HCT116 (cell line): ENCODE measurements around the gene C1QBP. TPM values are rescaled to one million over a fixed set of nuclear protein-coding genes. Genes with fewer than 3 reads are reported as not detected.
A peak's percentile ranks its signal among the peaks of the same experiment; 100 is the strongest.

Source experiments
- ATAC-seq: fragments of 200-7000 bp; cut with Tn5 transposase; 2 replicates; pipeline ENCODE4 v1.9.1; 2020; ENCODE audit warnings: mild to moderate bottlenecking, moderate library complexity
- BruUV-seq: library from RNA; stranded (reverse); fragments of 400-500 nt; replicated peaks from 2 replicates; lab custom pipeline; 2021; lab: Mats Ljungman, UMichigan
- CTCF ChIA-PET: fragments of 300-600 bp; sonication (Branson Sonifier 250); formaldehyde crosslinking; loops from one replicate; lab custom pipeline; 2021; ENCODE audit warnings: antibody characterized with exemption; lab: Charles Lee
- POLR2A ChIA-PET: fragments of 300-600, 350-600 bp; sonication (Branson Sonifier 250); formaldehyde crosslinking; loops from one replicate; lab custom pipeline; 2021; ENCODE audit warnings: antibody characterized with exemption; lab: Charles Lee
- RAD21 ChIA-PET, 2 experiments: fragments of 300-600 bp; sonication (Branson Sonifier 250); formaldehyde crosslinking; loops; one replicate each; lab custom pipeline; 2023; ENCODE audit warnings: low total read pairs in 2 of 2; ENCODE audit not compliant: uncharacterized antibody in 2 of 2, unreplicated experiment in 2 of 2, low non-redundant PET in 1 of 2; lab: Charles Lee
- DNase-seq: peaks from one replicate; pipeline ENCODE4 v3.0.0-alpha.2; 2010; ENCODE audit warnings: low read depth, low spot score
- H2AFZ ChIP-seq: fragments of 200-600 bp; shearing (Covaris generic), sonication (generic); 2 replicates; pipeline ENCODE4 v1.6.1; 2017; ENCODE audit warnings: low read depth, mixed run types, mixed read lengths, antibody characterized with exemption, low read length; ENCODE audit not compliant: poor library complexity, severe bottlenecking
- H3K27ac ChIP-seq: 2 replicates; pipeline ENCODE4 v1.5.1; 2012; ENCODE audit warnings: low read depth, low read length
- H3K27me3 ChIP-seq: fragments of 200-600 bp; sonication (generic); 2 replicates; pipeline ENCODE4 v1.6.1; 2016; ENCODE audit warnings: mixed run types, low read length, mixed read lengths; ENCODE audit not compliant: insufficient read depth
- H3K36me3 ChIP-seq, 2 experiments: fragments of 200-500 bp in 1 of 2; fragments of 200-600 bp in 1 of 2; sonication (Bioruptor generic) in 1 of 2; sonication (generic) in 1 of 2; 2 replicates each; pipeline versions ENCODE4 v1.5.1 to v1.6.1; 2014 to 2016; ENCODE audit warnings: low read length in 2 of 2, inconsistent platforms in 1 of 2, mixed read lengths in 1 of 2, mixed run types in 1 of 2; ENCODE audit not compliant: insufficient read depth in 2 of 2, control insufficient read depth in 1 of 2
- H3K4me1 ChIP-seq, 2 experiments: fragments of 200-600 bp in 1 of 2; sonication (generic) in 1 of 2; 2 replicates each; pipeline versions ENCODE4 v1.5.1 to v1.6.1; 2012 to 2017; ENCODE audit warnings: low read length in 2 of 2, inconsistent platforms in 1 of 2, mild to moderate bottlenecking in 1 of 2, mixed read lengths in 1 of 2, mixed run types in 1 of 2, moderate library complexity in 1 of 2; ENCODE audit not compliant: insufficient read depth in 2 of 2, control insufficient read depth in 1 of 2
- H3K4me2 ChIP-seq: fragments of 200-600 bp; sonication (generic); 2 replicates; pipeline ENCODE4 v1.6.1; 2017; ENCODE audit warnings: mixed run types, low read length, mixed read lengths
- H3K4me3 ChIP-seq, 2 experiments: fragments of 200-600 bp in 1 of 2; sonication (generic) in 1 of 2; replicated peaks in 1 of 2; 2 replicates each; pipeline ENCODE4 v1.5.1; 2011 to 2016; ENCODE audit warnings: low read length in 2 of 2, control low read depth in 1 of 2, low read depth in 1 of 2, mild to moderate bottlenecking in 1 of 2, mixed read lengths in 1 of 2, mixed run types in 1 of 2
- H3K79me2 ChIP-seq: fragments of 200-600 bp; sonication (generic); 2 replicates; pipeline ENCODE4 v1.6.1; 2017; ENCODE audit warnings: mild to moderate bottlenecking, mixed run types, low read length, moderate library complexity, mixed read lengths; ENCODE audit not compliant: insufficient read depth
- H3K9ac ChIP-seq: fragments of 200-600 bp; sonication (generic); 2 replicates; pipeline ENCODE4 v1.6.1; 2016; ENCODE audit warnings: low read length, mixed read lengths
- H3K9me2 ChIP-seq: fragments of 200-600 bp; sonication (generic), shearing (Covaris generic); 2 replicates; pipeline ENCODE4 v1.6.1; 2017; ENCODE audit warnings: mixed run types, mild to moderate bottlenecking, moderate library complexity; ENCODE audit not compliant: insufficient read depth
- H3K9me3 ChIP-seq, 2 experiments: fragments of 200-500 bp in 1 of 2; fragments of 200-600 bp in 1 of 2; sonication (Bioruptor generic) in 1 of 2; sonication (generic) in 1 of 2; 2 replicates each; pipeline ENCODE4 v1.6.1; 2014 to 2017; ENCODE audit warnings: low read length in 2 of 2, mixed read lengths in 2 of 2, inconsistent platforms in 1 of 2, low read depth in 1 of 2, mild to moderate bottlenecking in 1 of 2, mixed run types in 1 of 2, moderate library complexity in 1 of 2; ENCODE audit not compliant: control insufficient read depth in 1 of 2, insufficient read depth in 1 of 2
- H4K20me1 ChIP-seq: fragments of 200-600 bp; sonication (generic), shearing (Covaris generic); 2 replicates; pipeline ENCODE4 v1.6.1; 2017; ENCODE audit warnings: mixed run types, mild to moderate bottlenecking, moderate library complexity; ENCODE audit not compliant: insufficient read depth
- JUND ChIP-seq: IDR thresholded peaks from 2 replicates; pipeline ENCODE4 v1.6.1; 2012
- POLR2AphosphoS5 ChIP-seq: IDR thresholded peaks from 2 replicates; pipeline ENCODE4 v1.6.1; 2011; ENCODE audit warnings: mild to moderate bottlenecking, low read depth, low read length, moderate library complexity
- RAD21 ChIP-seq: IDR thresholded peaks from 2 replicates; pipeline ENCODE4 v1.6.1; 2012; ENCODE audit warnings: low read depth, mild to moderate bottlenecking
- SP1 ChIP-seq: IDR thresholded peaks from 2 replicates; pipeline ENCODE4 v1.6.1; 2012; ENCODE audit warnings: low read depth
- SRF ChIP-seq: IDR thresholded peaks from 2 replicates; pipeline ENCODE4 v1.6.1; 2012; ENCODE audit warnings: low read depth
- ZBTB33 ChIP-seq: IDR thresholded peaks from 2 replicates; pipeline ENCODE4 v1.6.1; 2011; ENCODE audit warnings: mild to moderate bottlenecking, low read length, moderate library complexity; ENCODE audit not compliant: insufficient replicate concordance; ENCODE audit errors: extremely low read depth
- intact Hi-C: fragments of 100-400 bp; cut with micrococcal nuclease; formaldehyde crosslinking; loops from 2 replicates; pipeline ENCODE4 v1.10.0; 2022
- total RNA-seq: library from RNA; stranded (reverse); gene quantifications from one replicate; pipeline ENCODE4 v1.2.1, GENCODE V29; 2021; ENCODE audit not compliant: unreplicated experiment

Gene C1QBP
- total RNA-seq, 1 experiment from 2014 or later, result 524 TPM

GRCh38 chr17:5438716-5439445 is at the start of gene C1QBP (continued):
- TF ChIP-seq JUND (no peak), POLR2AphosphoS5 (peak; percentile 92), ZBTB33 (peak; percentile 11), RAD21 (peak; percentile 89), SRF (0 out of 2 replicates have a peak, but pooled peaks have one; percentile 41)
- TF ChIP-seq, all 23 proteins: peak for 12

- POLR2A ChIA-PET, result no interaction called here
Measured at GRCh38 chr17:5488752-5489151, 49.8 kb upstream of the C1QBP start.

More at GRCh38 chr17:5488752-5489151, 49.8 kb upstream of the C1QBP start:
- Histone ChIP-seq H3K4me3 (no peak overlapping the region), H2AFZ (no peak overlapping the region), H3K4me1 (peaks cover 13 to 20% of the 10 kb centered on the region in 2 experiments), H3K4me2 (no peak overlapping the region), H3K9ac (no peak overlapping the region), H3K27me3 (no peaks in the 10 kb centered on the region), H3K79me2 (peaks cover 52% of the 10 kb centered on the region), H3K9me2 (no peaks in the 10 kb centered on the region), H4K20me1 (no peaks in the 10 kb centered on the region), H3K9me3 (no peaks in the 10 kb centered on the region; a peak in 1 of 4 replicates), H3K36me3 (peaks cover 11 to 36% of the 10 kb centered on the region in 2 experiments), H3K27ac (no peak overlapping the region)
- ATAC-seq (no peak), DNase-seq (no peak)
- no TSS peak for BruUV-seq
- CTCF ChIA-PET, result no interaction called here
- intact Hi-C loops, result no loop called here
- RAD21 ChIA-PET, result no interaction called here
- no peak for TF ChIP-seq SP1
